ENCODE results near the gene TYMP. TPM values are rescaled to one million over a fixed set of nuclear protein-coding genes. Genes with fewer than 3 reads are reported as not detected.

The TYMP gene
- total and polyA plus RNA-seq, 2 of the 4 experiments (the other 2 are of a cell fraction): 0.18 to 0.74 TPM

DNA sequence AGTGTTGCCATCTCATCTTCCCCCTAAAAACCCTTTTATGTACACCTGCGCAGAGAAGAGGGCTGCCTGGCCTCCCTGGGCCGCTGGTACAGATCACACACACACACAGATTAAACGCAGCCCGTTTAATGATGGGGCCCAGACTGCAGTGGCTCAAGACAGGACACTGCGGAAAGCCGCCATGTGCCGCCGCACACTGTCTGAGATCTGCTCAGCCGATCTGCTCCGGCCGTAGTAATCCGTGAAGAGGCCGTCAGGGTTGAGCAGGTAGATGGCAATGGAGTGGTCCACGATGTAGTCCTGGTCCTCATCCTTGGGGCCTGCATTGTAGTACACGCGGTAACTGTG is 6.4 kb downstream of the TYMP start:
- no peak overlapping the region for H3K27ac ChIP-seq (ENCODE audit: insufficient read depth, low read length)
- H3K4me1 ChIP-seq (ENCODE audit: control insufficient read depth, insufficient read depth, low read length): peaks cover 13% of the 10 kb centered on the region
- no peaks in the 10 kb centered on the region for H3K27me3 ChIP-seq (ENCODE audit: control insufficient read depth, insufficient read depth, low read length)
- no peak overlapping the region for H4K91ac ChIP-seq (ENCODE audit: insufficient read depth, low read depth, low read length)
- no peak overlapping the region for H3K14ac ChIP-seq (replicated peaks; ENCODE audit: low read depth, low read length)
- no peak overlapping the region for H2AK9ac ChIP-seq (replicated peaks; ENCODE audit: low read depth, low read length, poor library complexity)
- no peak overlapping the region for H2AK5ac ChIP-seq (ENCODE audit: low read depth, low read length)
- H2BK5ac ChIP-seq (ENCODE audit: low read depth, low read length, poor library complexity, severe bottlenecking): no peak overlapping the region
- no peak overlapping the region for H3K18ac ChIP-seq (ENCODE audit: low read depth, low read length)
- no peak overlapping the region for H2AFZ ChIP-seq (replicated peaks; ENCODE audit: low read length, poor library complexity)
- no peak overlapping the region for H2BK120ac ChIP-seq (ENCODE audit: low read depth, low read length)
- no peak overlapping the region for H4K8ac ChIP-seq (ENCODE audit: low read depth in 2 of 2, low read length in 2 of 2)
- DNase-seq: no peak
- ChIA-PET CTCF (no interaction called here), POLR2A (ENCODE audit: unreplicated experiment) (no interaction called here)
- no peak overlapping the region for H2BK20ac ChIP-seq (ENCODE audit: low read depth, low read length)
- TF ChIP-seq MAFK (IDR thresholded peaks at IDR 0.05; ENCODE audit: low read depth, low read length): no peak
- TF ChIP-seq RFX5 (IDR thresholded peaks at IDR 0.05; ENCODE audit: low read depth, low read length): no peak
- no peak for TF ChIP-seq MAZ (IDR thresholded peaks at IDR 0.05; ENCODE audit: borderline replicate concordance, low read depth, low read length)
- TF ChIP-seq FOS (IDR thresholded peaks at IDR 0.05; ENCODE audit: low read depth, low read length): no peak
- no peak for TF ChIP-seq RCOR1 (IDR thresholded peaks at IDR 0.05; ENCODE audit: insufficient replicate concordance, low read length)
- TF ChIP-seq, protein P1, sequence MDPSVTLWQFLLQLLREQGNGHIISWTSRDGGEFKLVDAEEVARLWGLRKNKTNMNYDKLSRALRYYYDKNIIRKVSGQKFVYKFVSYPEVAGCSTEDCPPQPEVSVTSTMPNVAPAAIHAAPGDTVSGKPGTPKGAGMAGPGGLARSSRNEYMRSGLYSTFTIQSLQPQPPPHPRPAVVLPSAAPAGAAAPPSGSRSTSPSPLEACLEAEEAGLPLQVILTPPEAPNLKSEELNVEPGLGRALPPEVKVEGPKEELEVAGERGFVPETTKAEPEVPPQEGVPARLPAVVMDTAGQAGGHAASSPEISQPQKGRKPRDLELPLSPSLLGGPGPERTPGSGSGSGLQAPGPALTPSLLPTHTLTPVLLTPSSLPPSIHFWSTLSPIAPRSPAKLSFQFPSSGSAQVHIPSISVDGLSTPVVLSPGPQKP (IDR thresholded peaks at IDR 0.05; ENCODE audit: borderline replicate concordance, low read depth, low read length): no peak
- no peak for TF ChIP-seq MXI1 (IDR thresholded peaks at IDR 0.05; ENCODE audit: borderline replicate concordance, low read depth, low read length)
- no peak for TF ChIP-seq CEBPB (IDR thresholded peaks at IDR 0.05; ENCODE audit: low read depth, low read length)
- TF ChIP-seq, protein P2, sequence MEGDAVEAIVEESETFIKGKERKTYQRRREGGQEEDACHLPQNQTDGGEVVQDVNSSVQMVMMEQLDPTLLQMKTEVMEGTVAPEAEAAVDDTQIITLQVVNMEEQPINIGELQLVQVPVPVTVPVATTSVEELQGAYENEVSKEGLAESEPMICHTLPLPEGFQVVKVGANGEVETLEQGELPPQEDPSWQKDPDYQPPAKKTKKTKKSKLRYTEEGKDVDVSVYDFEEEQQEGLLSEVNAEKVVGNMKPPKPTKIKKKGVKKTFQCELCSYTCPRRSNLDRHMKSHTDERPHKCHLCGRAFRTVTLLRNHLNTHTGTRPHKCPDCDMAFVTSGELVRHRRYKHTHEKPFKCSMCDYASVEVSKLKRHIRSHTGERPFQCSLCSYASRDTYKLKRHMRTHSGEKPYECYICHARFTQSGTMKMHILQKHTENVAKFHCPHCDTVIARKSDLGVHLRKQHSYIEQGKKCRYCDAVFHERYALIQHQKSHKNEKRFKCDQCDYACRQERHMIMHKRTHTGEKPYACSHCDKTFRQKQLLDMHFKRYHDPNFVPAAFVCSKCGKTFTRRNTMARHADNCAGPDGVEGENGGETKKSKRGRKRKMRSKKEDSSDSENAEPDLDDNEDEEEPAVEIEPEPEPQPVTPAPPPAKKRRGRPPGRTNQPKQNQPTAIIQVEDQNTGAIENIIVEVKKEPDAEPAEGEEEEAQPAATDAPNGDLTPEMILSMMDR (conservative IDR thresholded peaks at IDR 0.05; ENCODE audit: low read depth, low read length): no peak
- TF ChIP-seq CHD1 (IDR thresholded peaks at IDR 0.05; ENCODE audit: low read depth, low read length): no peak
- no peak for TF ChIP-seq POLR2A (IDR thresholded peaks at IDR 0.05; ENCODE audit: low read depth, low read length)
- peaks cover 12% of the 10 kb centered on the region for H3K9me1 ChIP-seq (ENCODE audit: insufficient read depth, low read length)
- no peak overlapping the region for H2BK15ac ChIP-seq (ENCODE audit: low read depth, low read length)
- intact Hi-C loops (cut with micrococcal nuclease): no loop called here
- peaks cover 34% of the 10 kb centered on the region for H3K36me3 ChIP-seq (ENCODE audit: control insufficient read depth, insufficient read depth, low read length)
- dilution Hi-C loops (cut with HindIII; ENCODE audit: low sequenced_read_pairs, unreplicated experiment): no loop called here
- in situ Hi-C loops (cut with MboI; ENCODE audit: low sequenced_read_pairs): no loop called here
- peaks cover 19% of the 10 kb centered on the region for H4K20me1 ChIP-seq (ENCODE audit: insufficient read depth, low read length)
- no peak overlapping the region for H3K56ac ChIP-seq (ENCODE audit: extremely low read depth, insufficient read depth, low read length)
- H3K23ac ChIP-seq (ENCODE audit: low read depth, low read length): no peak overlapping the region
- no peak overlapping the region for H3K4me2 ChIP-seq (ENCODE audit: low read depth, low read length)
- H3K9me3 ChIP-seq (ENCODE audit: control insufficient read depth, insufficient read depth, low read length): no peaks in the 10 kb centered on the region
- WGBS, 2 experiments (ENCODE audit: extremely low coverage in 2 of 2, insufficient read length in 1 of 2): 100% methylated on average over 3 of the region's 16 CpGs; no CpG with 5 or more reads in 1 of the 2 experiments
- BruUV-seq (replicated peaks): no TSS peak
- H3K79me1 ChIP-seq (ENCODE audit: low read depth in 1 of 2, low read length in 2 of 2): peaks cover 11 to 40% of the 10 kb centered on the region in 2 experiments
- H3K4me3 ChIP-seq (ENCODE audit: insufficient read depth, low read depth, low read length): no peak overlapping the region
- H3K4ac ChIP-seq (ENCODE audit: low read depth, low read length): no peak overlapping the region
- no peak for ATAC-seq (ENCODE audit: low read depth)
- no peak overlapping the region for H3K9ac ChIP-seq (ENCODE audit: low read depth, low read length)
- no peak overlapping the region for H4K5ac ChIP-seq (ENCODE audit: low read depth, low read length)
